ENCODE results near the gene PRKCA.
"Not testable (repeated sequence)": the region's sequence is repeated elsewhere in the genome, so short reads cannot be mapped to it uniquely, and the experiment has no call there.

PRKCA gene

GRCh38 chr17:66337268-66337667 is 34.9 kb downstream of the PRKCA start:
- Mint-ChIP-seq H3K9me3 (peaks cover 4% of the 10 kb centered on the region), H3K27me3 (no peaks in the 10 kb centered on the region), H3K4me3 (no peak overlapping the region), H3K27ac (peak overlapping the region; percentile 65), H3K36me3 (peaks cover 5% of the 10 kb centered on the region), H3K4me1 (peaks cover 81% of the 10 kb centered on the region)

GRCh38 chr17:66337866-66338485 is 35.6 kb downstream of the PRKCA start:
- Mint-ChIP-seq H3K9me3 (peaks cover 4% of the 10 kb centered on the region), H3K27me3 (no peaks in the 10 kb centered on the region), H3K27ac (peak overlapping the region; percentile 59), H3K36me3 (peaks cover 5% of the 10 kb centered on the region), H3K4me3 (peak overlapping the region; percentile 19), H3K4me1 (peaks cover 88% of the 10 kb centered on the region)

- Mint-ChIP-seq H3K4me1 (peaks cover 90% of the 10 kb centered on the region), H3K4me3 (peak overlapping the region; percentile 81), H3K36me3 (peaks cover 8% of the 10 kb centered on the region), H3K27me3 (no peaks in the 10 kb centered on the region), H3K27ac (peak overlapping the region; percentile 31), H3K9me3 (peaks cover 4% of the 10 kb centered on the region)
Measured at GRCh38 chr17:66338937-66339336, 36.5 kb downstream of the PRKCA start.

GRCh38 chr17:66339561-66339960 is 37.1 kb downstream of the PRKCA start:
- H3K4me3 Mint-ChIP-seq, result peak overlapping the region; percentile 81
- peaks cover 84% of the 10 kb centered on the region for H3K4me1 Mint-ChIP-seq

GRCh38 chr17:66340720-66341119 is 38.3 kb downstream of the PRKCA start:
- no peak overlapping the region for H3K4me3 Mint-ChIP-seq
- H3K27me3 Mint-ChIP-seq, result no peaks in the 10 kb centered on the region
- peaks cover 85% of the 10 kb centered on the region for H3K4me1 Mint-ChIP-seq
- no peak overlapping the region for H3K27ac Mint-ChIP-seq
- H3K36me3 Mint-ChIP-seq, result peaks cover 7% of the 10 kb centered on the region
- H3K9me3 Mint-ChIP-seq, result no peaks in the 10 kb centered on the region

More at GRCh38 chr17:66339561-66339960, 37.1 kb downstream of the PRKCA start:
- peak overlapping the region; percentile 94 for H3K27ac Mint-ChIP-seq
- H3K27me3 Mint-ChIP-seq, result no peaks in the 10 kb centered on the region
- H3K9me3 Mint-ChIP-seq, result peaks cover 4% of the 10 kb centered on the region
- H3K36me3 Mint-ChIP-seq, result peaks cover 7% of the 10 kb centered on the region

- Mint-ChIP-seq H3K27ac (peak overlapping the region; percentile 30), H3K27me3 (no peaks in the 10 kb centered on the region), H3K9me3 (no peaks in the 10 kb centered on the region), H3K36me3 (peaks cover 7% of the 10 kb centered on the region), H3K4me3 (no peak overlapping the region), H3K4me1 (peaks cover 79% of the 10 kb centered on the region)
Measured at GRCh38 chr17:66341462-66341861, 39.0 kb downstream of the PRKCA start.

GRCh38 chr17:66342263-66342662 is 39.9 kb downstream of the PRKCA start:
- H3K27ac Mint-ChIP-seq, H3K4me3 Mint-ChIP-seq, H3K9me3 Mint-ChIP-seq, H3K27me3 Mint-ChIP-seq, H3K36me3 Mint-ChIP-seq: not testable (repeated sequence)
- peaks cover 76% of the 10 kb centered on the region for H3K4me1 Mint-ChIP-seq

- Mint-ChIP-seq H3K9me3 (no peaks in the 10 kb centered on the region), H3K4me1 (peaks cover 77% of the 10 kb centered on the region), H3K36me3 (peaks cover 7% of the 10 kb centered on the region), H3K27me3 (no peaks in the 10 kb centered on the region), H3K4me3 (no peak overlapping the region), H3K27ac (peak overlapping the region; percentile 37)
Measured at GRCh38 chr17:66343531-66344078, 41.2 kb downstream of the PRKCA start.

- H3K27ac Mint-ChIP-seq, result no peak overlapping the region
- H3K36me3 Mint-ChIP-seq, result peaks cover 7% of the 10 kb centered on the region
- no peak overlapping the region for H3K4me3 Mint-ChIP-seq
- H3K27me3 Mint-ChIP-seq, result no peaks in the 10 kb centered on the region
- H3K4me1 Mint-ChIP-seq, result peaks cover 77% of the 10 kb centered on the region
- H3K9me3 Mint-ChIP-seq, result no peaks in the 10 kb centered on the region
Measured at GRCh38 chr17:66344473-66344872, 42.1 kb downstream of the PRKCA start.

GRCh38 chr17:66345264-66345663 is 42.9 kb downstream of the PRKCA start:
- Mint-ChIP-seq H3K9me3 (no peaks in the 10 kb centered on the region), H3K4me1 (peaks cover 77% of the 10 kb centered on the region), H3K36me3 (peaks cover 6% of the 10 kb centered on the region), H3K27ac (no peak overlapping the region), H3K27me3 (no peaks in the 10 kb centered on the region), H3K4me3 (no peak overlapping the region)

GRCh38 chr17:66345949-66346638 is 43.7 kb downstream of the PRKCA start:
- H3K27me3 Mint-ChIP-seq, H3K4me3 Mint-ChIP-seq, H3K36me3 Mint-ChIP-seq, H3K9me3 Mint-ChIP-seq, H3K27ac Mint-ChIP-seq: not testable (repeated sequence)
- H3K4me1 Mint-ChIP-seq, result peaks cover 75% of the 10 kb centered on the region

GRCh38 chr17:66347661-66348514 is 45.5 kb downstream of the PRKCA start:
- Mint-ChIP-seq H3K4me3 (peak overlapping the region; percentile 3), H3K9me3 (no peaks in the 10 kb centered on the region), H3K4me1 (peaks cover 77% of the 10 kb centered on the region), H3K27me3 (no peaks in the 10 kb centered on the region), H3K27ac (no peak overlapping the region), H3K36me3 (peaks cover 8% of the 10 kb centered on the region)

- no peaks in the 10 kb centered on the region for H3K27me3 Mint-ChIP-seq
- H3K27ac Mint-ChIP-seq, result peak overlapping the region; percentile 1
- H3K4me3 Mint-ChIP-seq, result peak overlapping the region; percentile 3
- peaks cover 4% of the 10 kb centered on the region for H3K36me3 Mint-ChIP-seq
- H3K9me3 Mint-ChIP-seq, result no peaks in the 10 kb centered on the region
- peaks cover 75% of the 10 kb centered on the region for H3K4me1 Mint-ChIP-seq
Measured at GRCh38 chr17:66348584-66349165, 46.3 kb downstream of the PRKCA start.

- peaks cover 81% of the 10 kb centered on the region for H3K4me1 Mint-ChIP-seq
- H3K9me3 Mint-ChIP-seq, result no peaks in the 10 kb centered on the region
- H3K27me3 Mint-ChIP-seq, result no peaks in the 10 kb centered on the region
- peak overlapping the region; percentile 55 for H3K27ac Mint-ChIP-seq
- H3K4me3 Mint-ChIP-seq, result peak overlapping the region; percentile 39
- peaks cover 8% of the 10 kb centered on the region for H3K36me3 Mint-ChIP-seq
Measured at GRCh38 chr17:66349521-66350254, 47.3 kb downstream of the PRKCA start.

GRCh38 chr17:66350576-66350975 is 48.2 kb downstream of the PRKCA start:
- H3K9me3 Mint-ChIP-seq, H3K27me3 Mint-ChIP-seq, H3K36me3 Mint-ChIP-seq: not testable (repeated sequence)
- H3K4me3 Mint-ChIP-seq, result peak overlapping the region; percentile 26
- H3K4me1 Mint-ChIP-seq, result peaks cover 81% of the 10 kb centered on the region
- peak overlapping the region; percentile 62 for H3K27ac Mint-ChIP-seq

Measured in activated naive CD4-positive, alpha-beta T cell treated with anti-CD3 and anti-CD28 coated beads, Interleukin-2, amount 50 U/mL, for 24 hours (primary cell).